Measurements from ENCODE around the gene FOXK1.

Gene FOXK1

GRCh38 chr7:4744391-4745264 is 62.5 kb downstream of the FOXK1 start:
- H3K36me3 Mint-ChIP-seq = peaks cover 58 to 64% of the 10 kb centered on the region in 2 donors
- H3K4me3 Mint-ChIP-seq = peak overlapping the region; percentile 72 to 86
- H3K27ac Mint-ChIP-seq = peak overlapping the region; percentile 97
- DNase-seq = peak; percentile 74
- no peaks in the 10 kb centered on the region for H3K27me3 Mint-ChIP-seq
- peaks cover 46 to 86% of the 10 kb centered on the region in 2 donors for H3K4me1 Mint-ChIP-seq
- peak; percentile 80 to 84 for ATAC-seq (replicated peaks)
- no peaks in the 10 kb centered on the region for H3K9me3 Mint-ChIP-seq

GRCh38 chr7:4745265-4745919 is 63.3 kb downstream of the FOXK1 start:
- no peaks in the 10 kb centered on the region for H3K27me3 Mint-ChIP-seq
- no peak for DNase-seq
- peak overlapping the region; percentile 97 for H3K27ac Mint-ChIP-seq
- peaks cover 43 to 81% of the 10 kb centered on the region in 2 donors for H3K4me1 Mint-ChIP-seq
- peaks cover 54 to 66% of the 10 kb centered on the region in 2 donors for H3K36me3 Mint-ChIP-seq
- peak overlapping the region; percentile 72 to 86 for H3K4me3 Mint-ChIP-seq
- peak; percentile 47 to 53 for ATAC-seq (replicated peaks)
- H3K9me3 Mint-ChIP-seq = no peaks in the 10 kb centered on the region

- Mint-ChIP-seq H3K9me3 (no peaks in the 10 kb centered on the region), H3K4me1 (peaks cover 43 to 74% of the 10 kb centered on the region in 2 donors), H3K4me3 (peak overlapping the region; percentile 72 to 86), H3K27me3 (no peaks in the 10 kb centered on the region), H3K27ac (peak overlapping the region; percentile 97), H3K36me3 (peaks cover 54 to 63% of the 10 kb centered on the region in 2 donors)
- DNase-seq = no peak
- peak; percentile 41 to 51 for ATAC-seq (replicated peaks)
These were observed 64.2 kb downstream of the FOXK1 start for GRCh38 chr7:4745971-4746919.

- H3K9me3 Mint-ChIP-seq = no peaks in the 10 kb centered on the region
- H3K4me3 Mint-ChIP-seq = peak overlapping the region; percentile 17 to 58
- peak overlapping the region; percentile 97 for H3K27ac Mint-ChIP-seq
- H3K27me3 Mint-ChIP-seq = no peaks in the 10 kb centered on the region
- peaks cover 38 to 68% of the 10 kb centered on the region in 2 donors for H3K4me1 Mint-ChIP-seq
- H3K36me3 Mint-ChIP-seq = peaks cover 47 to 58% of the 10 kb centered on the region in 2 donors
- DNase-seq (no peak), ATAC-seq (replicated peaks) (no peak)
These were observed 64.9 kb downstream of the FOXK1 start for GRCh38 chr7:4747013-4747412.

GRCh38 chr7:4747746-4748145 is 65.7 kb downstream of the FOXK1 start:
- Mint-ChIP-seq H3K9me3 (no peaks in the 10 kb centered on the region), H3K36me3 (peaks cover 44 to 54% of the 10 kb centered on the region in 2 donors), H3K27ac (peak overlapping the region; percentile 2), H3K27me3 (no peaks in the 10 kb centered on the region), H3K4me3 (no peak overlapping the region), H3K4me1 (peaks cover 40 to 63% of the 10 kb centered on the region in 2 donors)
- no peak for DNase-seq
- no peak for ATAC-seq (replicated peaks)

- DNase-seq (no peak), ATAC-seq (replicated peaks) (no peak)
- H3K4me1 Mint-ChIP-seq = peaks cover 39 to 63% of the 10 kb centered on the region in 2 donors
- H3K36me3 Mint-ChIP-seq = peaks cover 42 to 54% of the 10 kb centered on the region in 2 donors
- H3K27me3 Mint-ChIP-seq = no peaks in the 10 kb centered on the region
- no peak overlapping the region for H3K4me3 Mint-ChIP-seq
- peak overlapping the region; percentile 89 for H3K27ac Mint-ChIP-seq
- no peaks in the 10 kb centered on the region for H3K9me3 Mint-ChIP-seq
These were observed 66.2 kb downstream of the FOXK1 start for GRCh38 chr7:4748231-4748681.

GRCh38 chr7:4749363-4749762 is 67.3 kb downstream of the FOXK1 start:
- Mint-ChIP-seq H3K27ac (peak overlapping the region; percentile 89), H3K36me3 (peaks cover 38 to 55% of the 10 kb centered on the region in 2 donors), H3K4me3 (no peak overlapping the region), H3K27me3 (no peaks in the 10 kb centered on the region), H3K9me3 (no peaks in the 10 kb centered on the region), H3K4me1 (peaks cover 40 to 60% of the 10 kb centered on the region in 2 donors)
- ATAC-seq (replicated peaks) = no peak
- no peak for DNase-seq

GRCh38 chr7:4749798-4750197 is 67.7 kb downstream of the FOXK1 start:
- peak overlapping the region; percentile 25 for H3K27ac Mint-ChIP-seq
- H3K4me3 Mint-ChIP-seq = no peak overlapping the region
- ATAC-seq (replicated peaks) (no peak), DNase-seq (no peak)
- peaks cover 36 to 53% of the 10 kb centered on the region in 2 donors for H3K36me3 Mint-ChIP-seq
- no peaks in the 10 kb centered on the region for H3K9me3 Mint-ChIP-seq
- H3K4me1 Mint-ChIP-seq = peaks cover 37 to 56% of the 10 kb centered on the region in 2 donors
- H3K27me3 Mint-ChIP-seq = no peaks in the 10 kb centered on the region

GRCh38 chr7:4751398-4751947 is 69.4 kb downstream of the FOXK1 start:
- DNase-seq (no peak), ATAC-seq (replicated peaks) (no peak)
- Mint-ChIP-seq H3K9me3 (no peaks in the 10 kb centered on the region), H3K4me1 (peaks cover 24 to 41% of the 10 kb centered on the region in 2 donors), H3K27ac (no peak overlapping the region), H3K36me3 (peaks cover 34 to 51% of the 10 kb centered on the region in 2 donors), H3K27me3 (no peaks in the 10 kb centered on the region), H3K4me3 (no peak overlapping the region)

- peaks cover 18 to 38% of the 10 kb centered on the region in 2 donors for H3K36me3 Mint-ChIP-seq
- ATAC-seq (replicated peaks) = peak; percentile 97 to 98
- H3K4me1 Mint-ChIP-seq = peaks cover 11 to 19% of the 10 kb centered on the region in 2 donors
These were observed 71.7 kb downstream of the FOXK1 start for GRCh38 chr7:4753598-4754432.

GRCh38 chr7:4754433-4755010 is 72.4 kb downstream of the FOXK1 start:
- Mint-ChIP-seq H3K27ac (no peak overlapping the region), H3K4me3 (no peak overlapping the region), H3K27me3 (no peaks in the 10 kb centered on the region), H3K36me3 (peaks cover 19 to 34% of the 10 kb centered on the region in 2 donors), H3K9me3 (no peaks in the 10 kb centered on the region), H3K4me1 (peaks cover 8 to 14% of the 10 kb centered on the region in 2 donors)
- ATAC-seq (replicated peaks) (no peak), DNase-seq (no peak)

More at GRCh38 chr7:4753598-4754432, 71.7 kb downstream of the FOXK1 start:
- Mint-ChIP-seq H3K27ac (no peak overlapping the region), H3K4me3 (no peak overlapping the region), H3K9me3 (no peaks in the 10 kb centered on the region), H3K27me3 (no peaks in the 10 kb centered on the region)
- DNase-seq = peak; percentile 71

- ATAC-seq (replicated peaks) (no peak), DNase-seq (no peak)
- no peak overlapping the region for H3K4me3 Mint-ChIP-seq
- no peaks in the 10 kb centered on the region for H3K9me3 Mint-ChIP-seq
- H3K27me3 Mint-ChIP-seq = no peaks in the 10 kb centered on the region
- no peak overlapping the region for H3K27ac Mint-ChIP-seq
- peaks cover 8 to 14% of the 10 kb centered on the region in 2 donors for H3K4me1 Mint-ChIP-seq
- H3K36me3 Mint-ChIP-seq = peaks cover 20 to 35% of the 10 kb centered on the region in 2 donors
These were observed 73.0 kb downstream of the FOXK1 start for GRCh38 chr7:4755045-4755444.
